Spinal cord (tissue), 10 donors: ENCODE measurements around the gene SLC25A11. TPM values are rescaled to one million over a fixed set of nuclear protein-coding genes. Genes with fewer than 3 reads are reported as not detected.

Experiments used
- DNase-seq, 6 donors: peaks; one replicate each; pipeline versions ENCODE4 v3.0.0 to v3.0.0-alpha.2; 2013 to 2015; ENCODE audit warnings: low spot score in 6 of 6, low read depth in 4 of 6
- H3K27ac ChIP-seq: one replicate; pipeline ENCODE4 v1.5.1; 2013; ENCODE audit warnings: low read depth, low read length, control low read depth
- H3K27me3 ChIP-seq: one replicate; pipeline ENCODE4 v1.6.1; 2013; ENCODE audit warnings: low read length; ENCODE audit not compliant: control insufficient read depth, insufficient read depth
- H3K36me3 ChIP-seq: one replicate; pipeline ENCODE4 v1.6.1; 2013; ENCODE audit warnings: low read length; ENCODE audit not compliant: control insufficient read depth, insufficient read depth
- H3K4me1 ChIP-seq: one replicate; pipeline ENCODE4 v1.6.1; 2013; ENCODE audit warnings: low read length; ENCODE audit not compliant: control insufficient read depth, insufficient read depth
- H3K4me3 ChIP-seq: one replicate; pipeline ENCODE4 v1.5.1; 2013; ENCODE audit warnings: low read depth, low read length, control low read depth
- H3K9me3 ChIP-seq: one replicate; pipeline ENCODE4 v1.6.1; 2013; ENCODE audit warnings: low read length; ENCODE audit not compliant: control insufficient read depth, insufficient read depth
- WGBS: methylation state at CpG from one replicate; pipeline ENCODE4 v1.1.5; 2013; ENCODE audit warnings: missing lambda C conversion rate; ENCODE audit not compliant: insufficient coverage; 5-methylcytosine and 5-hydroxymethylcytosine counted together
- polyA plus RNA-seq, 2 donors: library from polyadenylated mRNA; unstranded; fragments of 120-200 nt; gene quantifications; one replicate each; pipeline ENCODE4 v1.2.1, GENCODE V29; 2013; ENCODE audit not compliant: insufficient read length in 2 of 2
- total RNA-seq, 2 donors: library from RNA; depleted of rRNA in 1 of 2; stranded (reverse); fragments of 120-200 nt in 1 of 2; fragments of >200 nt in 1 of 2; gene quantifications; one replicate each; pipeline versions ENCODE4 v1.2.3 to v1.2.4, GENCODE V29; 2013 to 2014
- donor health status: healthy.

Gene SLC25A11
- total and polyA plus RNA-seq, 4 donors: 57.2 to 95.2 (median 73.5) TPM

GRCh38 chr17:4973256-4974114 is 33.6 kb upstream of the SLC25A11 start:
- H3K36me3 ChIP-seq: peaks cover 87% of the 10 kb centered on the region
- H3K4me1 ChIP-seq: peaks cover 19% of the 10 kb centered on the region
- H3K4me3 ChIP-seq: no peak overlapping the region
- no peaks in the 10 kb centered on the region for H3K27me3 ChIP-seq
- no peaks in the 10 kb centered on the region for H3K9me3 ChIP-seq
- 93% methylated on average over 9 of the region's 10 CpGs for WGBS
- DNase-seq: no peak
- no peak overlapping the region for H3K27ac ChIP-seq

GRCh38 chr17:4972752-4973151 is 32.9 kb upstream of the SLC25A11 start:
- H3K4me1 ChIP-seq: peaks cover 26% of the 10 kb centered on the region
- H3K36me3 ChIP-seq: peaks cover 82% of the 10 kb centered on the region
- H3K27ac ChIP-seq: no peak overlapping the region
- H3K4me3 ChIP-seq: no peak overlapping the region
- H3K27me3 ChIP-seq: no peaks in the 10 kb centered on the region
- WGBS: 66% methylated on average over 12 of the region's 12 CpGs
- H3K9me3 ChIP-seq: no peaks in the 10 kb centered on the region
- no peak for DNase-seq

GRCh38 chr17:4972322-4972721 is 32.5 kb upstream of the SLC25A11 start:
- no peaks in the 10 kb centered on the region for H3K9me3 ChIP-seq
- peaks cover 26% of the 10 kb centered on the region for H3K4me1 ChIP-seq
- no peak overlapping the region for H3K27ac ChIP-seq
- H3K36me3 ChIP-seq: peaks cover 79% of the 10 kb centered on the region
- no CpG with 5 or more reads among the region's 12 CpGs for WGBS
- no peak for DNase-seq
- no peak overlapping the region for H3K4me3 ChIP-seq
- no peaks in the 10 kb centered on the region for H3K27me3 ChIP-seq

GRCh38 chr17:4971826-4972225 is 32.0 kb upstream of the SLC25A11 start:
- Histone ChIP-seq H3K4me1 (peaks cover 27% of the 10 kb centered on the region), H3K9me3 (no peaks in the 10 kb centered on the region), H3K36me3 (peaks cover 74% of the 10 kb centered on the region), H3K4me3 (no peak overlapping the region), H3K27ac (no peak overlapping the region), H3K27me3 (no peaks in the 10 kb centered on the region)
- no peak for DNase-seq
- 94% methylated on average over 4 of the region's 6 CpGs for WGBS

GRCh38 chr17:4970273-4970672 is 30.4 kb upstream of the SLC25A11 start:
- no peaks in the 10 kb centered on the region for H3K27me3 ChIP-seq
- H3K36me3 ChIP-seq: peaks cover 68% of the 10 kb centered on the region
- no peaks in the 10 kb centered on the region for H3K9me3 ChIP-seq
- peaks cover 37% of the 10 kb centered on the region for H3K4me1 ChIP-seq
- WGBS: 100% methylated on average over 1 of the region's 8 CpGs
- H3K4me3 ChIP-seq: no peak overlapping the region
- no peak overlapping the region for H3K27ac ChIP-seq
- no peak for DNase-seq

GRCh38 chr17:4969551-4970173 is 29.8 kb upstream of the SLC25A11 start:
- DNase-seq: no peak
- H3K4me3 ChIP-seq: peak overlapping the region; percentile 97
- WGBS: 89% methylated on average over 14 of the region's 16 CpGs
- peaks cover 37% of the 10 kb centered on the region for H3K4me1 ChIP-seq
- no peaks in the 10 kb centered on the region for H3K9me3 ChIP-seq
- H3K36me3 ChIP-seq: peaks cover 66% of the 10 kb centered on the region
- H3K27me3 ChIP-seq: no peaks in the 10 kb centered on the region
- H3K27ac ChIP-seq: peak overlapping the region; percentile 100

- Histone ChIP-seq H3K4me1 (peaks cover 37% of the 10 kb centered on the region), H3K4me3 (peak overlapping the region; percentile 97), H3K27me3 (no peaks in the 10 kb centered on the region), H3K27ac (peak overlapping the region; percentile 100), H3K9me3 (no peaks in the 10 kb centered on the region), H3K36me3 (peaks cover 65% of the 10 kb centered on the region)
- peak in 1 of 6 donors; percentile 24 for DNase-seq
- WGBS: 39% methylated on average over 14 of the region's 15 CpGs
These were observed 29.3 kb upstream of the SLC25A11 start for GRCh38 chr17:4969047-4969550.

GRCh38 chr17:4968486-4969046 is 28.7 kb upstream of the SLC25A11 start:
- DNase-seq: peak in 2 of 6 donors; percentile 46 to 69
- WGBS: 7% methylated on average over 21 of the region's 23 CpGs
- Histone ChIP-seq H3K27me3 (no peaks in the 10 kb centered on the region), H3K27ac (peak overlapping the region; percentile 100), H3K4me1 (peaks cover 37% of the 10 kb centered on the region), H3K9me3 (no peaks in the 10 kb centered on the region), H3K36me3 (peaks cover 59% of the 10 kb centered on the region), H3K4me3 (peak overlapping the region; percentile 97)

GRCh38 chr17:4967539-4968485 is 28.0 kb upstream of the SLC25A11 start, which contains the start of gene SPAG7:
SPAG7 (minus strand) TSS chr17:4967817; CDS start chr17:4967804, 13 bp downstream.
- Histone ChIP-seq H3K27me3 (no peaks in the 10 kb centered on the region), H3K9me3 (no peaks in the 10 kb centered on the region), H3K4me3 (peak within 1 kb of the TSS; percentile 97), H3K27ac (peak within 1 kb of the TSS; percentile 100), H3K36me3 (peaks cover 52% of the 10 kb centered on the region), H3K4me1 (peaks cover 37% of the 10 kb centered on the region)
- peak; percentile 92 to 100 (median 98) for DNase-seq
- 0% methylated on average over 49 of the region's 66 CpGs for WGBS
